ENCODE results near the gene CAB39L.

The CAB39L gene

GRCh38 chr13:49367640-49368422, 76.0 kb downstream of the CAB39L start:
- DNase-seq (ENCODE audit: extremely low spot score), result no peak
- no peak for TF ChIP-seq CTCF (IDR thresholded peaks at IDR 0.05; ENCODE audit: control extremely low read depth, extremely low read depth, low read depth, missing control alignments)
- ChIA-PET CTCF (interaction anchor here (0.7 to 1.5 kb wide), 3 partner anchors 9 to 16 kb away, joined by 3 to 4 read pairs (median 3); no protein-coding TSS in a partner anchor), POLR2A (no interaction called here)

- POLR2A ChIA-PET, result no interaction called here
- no peak for DNase-seq (ENCODE audit: extremely low spot score)
- TF ChIP-seq CTCF (IDR thresholded peaks at IDR 0.05; ENCODE audit: control extremely low read depth, extremely low read depth, low read depth, missing control alignments), result no peak
- CTCF ChIA-PET, result interaction anchor here (1.5 kb wide), 2 partner anchors 10 to 17 kb away, joined by 3 to 4 read pairs; no protein-coding TSS in a partner anchor
Measured at GRCh38 chr13:49366841-49367240, 77.0 kb downstream of the CAB39L start.

- DNase-seq (ENCODE audit: extremely low spot score), result no peak
- ChIA-PET CTCF (no interaction called here), POLR2A (no interaction called here)
- TF ChIP-seq CTCF (IDR thresholded peaks at IDR 0.05; ENCODE audit: control extremely low read depth, extremely low read depth, low read depth, missing control alignments), result no peak
Measured at GRCh38 chr13:49357694-49358093, 86.2 kb downstream of the CAB39L start.

- ChIA-PET CTCF (no interaction called here), POLR2A (no interaction called here)
- no peak for TF ChIP-seq CTCF (IDR thresholded peaks at IDR 0.05; ENCODE audit: control extremely low read depth, extremely low read depth, low read depth, missing control alignments)
- no peak for DNase-seq (ENCODE audit: extremely low spot score)
Measured at GRCh38 chr13:49356223-49356622, 87.6 kb downstream of the CAB39L start.

- POLR2A ChIA-PET, result no interaction called here
- CTCF ChIA-PET, result no interaction called here
- no peak for DNase-seq (ENCODE audit: extremely low spot score)
- TF ChIP-seq CTCF (IDR thresholded peaks at IDR 0.05; ENCODE audit: control extremely low read depth, extremely low read depth, low read depth, missing control alignments), result no peak
Measured at GRCh38 chr13:49354719-49355118, 89.1 kb downstream of the CAB39L start.

GRCh38 chr13:49353908-49354307, 90.0 kb downstream of the CAB39L start:
- ChIA-PET POLR2A (no interaction called here), CTCF (no interaction called here)
- TF ChIP-seq CTCF (IDR thresholded peaks at IDR 0.05; ENCODE audit: control extremely low read depth, extremely low read depth, low read depth, missing control alignments), result no peak
- no peak for DNase-seq (ENCODE audit: extremely low spot score)
